CD4-positive, alpha-beta T cell (primary cell): ENCODE data around the gene FAM78A. TPM values are rescaled to one million over a fixed set of nuclear protein-coding genes. Genes with fewer than 3 reads are reported as not detected.

Source experiments
- ATAC-seq: fragments of 200-7000 bp; cut with Tn5 transposase; one replicate; pipeline ENCODE4 v1.10.0; 2022; ENCODE audit warnings: mild to moderate bottlenecking; ENCODE audit not compliant: poor library complexity
- CTCF ChIA-PET: fragments of 350-600 bp; sonication (Branson Sonifier 250); formaldehyde crosslinking; loops from one replicate; lab custom pipeline; 2021; ENCODE audit warnings: antibody characterized with exemption, inconsistent platforms; lab: Charles Lee
- POLR2A ChIA-PET: fragments of 350-600 bp; sonication (Branson Sonifier 250); formaldehyde crosslinking; loops from one replicate; lab custom pipeline; 2021; ENCODE audit warnings: antibody characterized with exemption, inconsistent platforms; lab: Charles Lee
- DNase-seq, 14 experiments: peaks; one replicate each; pipeline ENCODE4 v3.0.0-alpha.2; 2013 to 2020; ENCODE audit warnings: mixed read lengths in 2 of 14
- H3K27ac ChIP-seq, 2 donors: one replicate each; pipeline versions ENCODE4 v1.5.1 to v1.7.0; 2013; ENCODE audit warnings: low read length in 2 of 2, low read depth in 1 of 2, mild to moderate bottlenecking in 1 of 2
- H3K27me3 ChIP-seq, 2 experiments: 1 replicate in 1 of 2; 2 replicates in 1 of 2; pipeline versions ENCODE4 v1.6.1 to v1.7.0; 2013; ENCODE audit warnings: low read length in 2 of 2, control low read depth in 1 of 2, mild to moderate bottlenecking in 1 of 2, moderate library complexity in 1 of 2; ENCODE audit not compliant: insufficient read depth in 2 of 2, control insufficient read depth in 1 of 2
- H3K36me3 ChIP-seq: one replicate; pipeline ENCODE4 v1.6.1; 2013; ENCODE audit warnings: low read length, control low read depth; ENCODE audit not compliant: insufficient read depth
- H3K4me1 ChIP-seq: one replicate; pipeline ENCODE4 v1.6.1; 2013; ENCODE audit warnings: low read length, control low read depth; ENCODE audit not compliant: insufficient read depth
- H3K4me3 ChIP-seq: one replicate; pipeline ENCODE4 v1.5.1; 2013; ENCODE audit warnings: mild to moderate bottlenecking, low read length, moderate library complexity
- H3K9me3 ChIP-seq, 2 experiments: 1 replicate in 1 of 2; 2 replicates in 1 of 2; pipeline versions ENCODE4 v1.6.1 to v1.7.0; 2013; ENCODE audit warnings: low read length in 2 of 2, mild to moderate bottlenecking in 2 of 2, control low read depth in 1 of 2, moderate library complexity in 1 of 2; ENCODE audit not compliant: control insufficient read depth in 1 of 2, insufficient read depth in 1 of 2
- H3K27ac Mint-ChIP-seq: one replicate; pipeline ENCODE4 v1.8.0; 2020; ENCODE audit warnings: mixed read lengths
- H3K27me3 Mint-ChIP-seq: one replicate; pipeline ENCODE4 v1.8.0; 2021; ENCODE audit warnings: mixed read lengths
- H3K36me3 Mint-ChIP-seq: one replicate; pipeline ENCODE4 v1.8.0; 2021; ENCODE audit warnings: low read depth, mixed read lengths
- H3K4me1 Mint-ChIP-seq: one replicate; pipeline ENCODE4 v1.8.0; 2021; ENCODE audit warnings: low read depth, mixed read lengths
- H3K4me3 Mint-ChIP-seq: one replicate; pipeline ENCODE4 v1.8.0; 2020; ENCODE audit warnings: mild to moderate bottlenecking, mixed read lengths
- H3K9me3 Mint-ChIP-seq: one replicate; pipeline ENCODE4 v1.8.0; 2020; ENCODE audit warnings: mixed read lengths
- intact Hi-C, 2 experiments: fragments of 100-400 bp; cut with DNase I in 1 of 2; cut with micrococcal nuclease in 1 of 2; formaldehyde crosslinking; loops; one replicate each; pipeline versions ENCODE4 v1.15.1 to v1.9.0; 2023 to 2025; cut with DNase I, micrococcal nuclease
- total RNA-seq, 174 experiments: library from RNA in 2 of 174; stranded (reverse) in 2 of 174; gene quantifications; one replicate each; pipeline ENCODE4 v1.2.3 and lab custom pipeline; 2021 to 2026
- TF ChIP-seq, protein P1 (sequence below): fragments of 200-600 bp; IDR thresholded peaks from one replicate; pipeline ENCODE4 v1.8.0; 2022; ENCODE audit warnings: antibody characterized with exemption, mild to moderate bottlenecking

The FAM78A gene
- total RNA-seq, 2 experiments from 2014 or later = 62.4 to 62.7 TPM

DNA sequence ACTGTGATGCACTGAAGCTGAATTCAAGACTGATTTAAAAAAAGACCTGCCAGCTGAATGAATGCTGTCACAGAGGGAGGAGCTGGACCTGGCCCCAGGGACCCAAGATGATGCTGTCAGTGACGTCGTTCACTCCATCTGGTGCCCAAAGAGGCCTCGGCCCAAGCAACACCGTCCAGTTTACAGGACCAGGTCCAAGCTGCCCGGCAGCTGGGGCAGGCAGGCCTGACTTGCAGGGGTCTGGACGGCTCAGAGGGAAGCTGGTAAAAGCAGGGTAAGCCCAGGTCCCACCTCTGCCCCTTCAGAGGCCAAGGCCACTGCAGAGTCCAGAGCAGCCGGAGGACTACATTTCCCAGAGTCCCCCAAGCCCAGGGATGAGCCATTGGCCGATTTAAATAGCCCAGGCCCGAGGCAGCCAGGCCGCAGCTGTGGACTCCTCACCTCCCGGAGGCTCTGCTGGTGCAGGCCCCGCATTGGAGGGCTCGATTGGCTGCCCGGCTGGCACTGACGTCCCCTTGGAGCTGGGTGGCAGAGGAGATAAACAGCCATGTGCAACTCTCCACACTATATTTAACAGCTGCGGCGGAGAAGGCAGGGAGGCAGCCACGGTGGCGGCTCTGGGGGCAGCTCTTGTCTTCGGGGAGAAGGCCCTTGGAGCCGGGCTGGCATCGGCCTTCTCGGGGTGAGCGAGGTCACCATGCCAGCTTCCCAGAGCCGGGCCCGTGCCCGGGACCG, 13.2 kb upstream of the FAM78A start, which contains the start of gene PLPP7:
Gene PLPP7, plus strand, starts transcription at position 423 of the 735 bp plus-strand sequence. Its CDS starts 275 bp downstream, at position 698.
- intact Hi-C loops = no loop called here
- ATAC-seq = no peak
- Mint-ChIP-seq H3K36me3 (no peaks in the 10 kb centered on the region), H3K9me3 (no peaks in the 10 kb centered on the region), H3K27ac (no peak within 1 kb of the TSS), H3K27me3 (no peaks in the 10 kb centered on the region), H3K4me3 (no peak within 1 kb of the TSS), H3K4me1 (no peaks in the 10 kb centered on the region)
- no peaks in the 10 kb centered on the region for H3K27me3 ChIP-seq
- no peaks in the 10 kb centered on the region for H3K4me1 ChIP-seq
- peak in 1 of 14 experiments; percentile 21 for DNase-seq
- no peak within 1 kb of the TSS for H3K4me3 ChIP-seq
- POLR2A ChIA-PET = interaction anchor here (1.0 to 1.7 kb wide), 2 partner anchors 10 to 33 kb away, joined by 3 to 6 read pairs; no protein-coding TSS in a partner anchor
- H3K9me3 ChIP-seq = no peaks in the 10 kb centered on the region
- TF ChIP-seq, protein P1, sequence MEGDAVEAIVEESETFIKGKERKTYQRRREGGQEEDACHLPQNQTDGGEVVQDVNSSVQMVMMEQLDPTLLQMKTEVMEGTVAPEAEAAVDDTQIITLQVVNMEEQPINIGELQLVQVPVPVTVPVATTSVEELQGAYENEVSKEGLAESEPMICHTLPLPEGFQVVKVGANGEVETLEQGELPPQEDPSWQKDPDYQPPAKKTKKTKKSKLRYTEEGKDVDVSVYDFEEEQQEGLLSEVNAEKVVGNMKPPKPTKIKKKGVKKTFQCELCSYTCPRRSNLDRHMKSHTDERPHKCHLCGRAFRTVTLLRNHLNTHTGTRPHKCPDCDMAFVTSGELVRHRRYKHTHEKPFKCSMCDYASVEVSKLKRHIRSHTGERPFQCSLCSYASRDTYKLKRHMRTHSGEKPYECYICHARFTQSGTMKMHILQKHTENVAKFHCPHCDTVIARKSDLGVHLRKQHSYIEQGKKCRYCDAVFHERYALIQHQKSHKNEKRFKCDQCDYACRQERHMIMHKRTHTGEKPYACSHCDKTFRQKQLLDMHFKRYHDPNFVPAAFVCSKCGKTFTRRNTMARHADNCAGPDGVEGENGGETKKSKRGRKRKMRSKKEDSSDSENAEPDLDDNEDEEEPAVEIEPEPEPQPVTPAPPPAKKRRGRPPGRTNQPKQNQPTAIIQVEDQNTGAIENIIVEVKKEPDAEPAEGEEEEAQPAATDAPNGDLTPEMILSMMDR = no peak
- CTCF ChIA-PET = no interaction called here
- H3K36me3 ChIP-seq = no peaks in the 10 kb centered on the region
- H3K27ac ChIP-seq = no peak within 1 kb of the TSS

DNA sequence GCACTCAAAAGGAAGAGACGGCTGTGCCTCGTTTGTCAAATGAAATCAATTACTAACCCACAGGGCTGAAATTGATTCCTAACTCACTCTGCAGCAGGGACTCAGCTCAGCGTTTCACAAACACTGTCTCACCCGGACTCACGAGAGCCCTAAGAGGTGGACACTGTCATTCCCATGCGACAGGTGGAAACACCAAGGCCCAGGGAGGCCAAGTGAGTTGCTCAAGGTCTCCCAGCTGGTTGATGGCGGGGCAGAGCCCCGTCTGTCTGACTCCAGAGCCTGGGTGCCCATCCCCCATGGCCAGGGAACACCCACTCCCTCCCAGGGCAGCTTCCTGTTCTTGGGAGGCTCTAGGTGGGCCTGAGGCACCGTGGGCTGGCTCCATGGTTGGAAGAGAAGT, 11.9 kb upstream of the FAM78A start:
- Mint-ChIP-seq H3K9me3 (no peaks in the 10 kb centered on the region), H3K36me3 (no peaks in the 10 kb centered on the region), H3K27me3 (no peaks in the 10 kb centered on the region), H3K27ac (no peak overlapping the region), H3K4me3 (no peak overlapping the region), H3K4me1 (peaks cover 3% of the 10 kb centered on the region)
- ChIA-PET CTCF (no interaction called here), POLR2A (interaction anchor here (1.7 to 1.8 kb wide), 2 partner anchors 17 to 32 kb away, joined by 5 to 6 read pairs; no protein-coding TSS in a partner anchor)
- H3K27ac ChIP-seq = no peak overlapping the region
- no peak for DNase-seq
- intact Hi-C loops = no loop called here
- H3K4me3 ChIP-seq = no peak overlapping the region
- H3K36me3 ChIP-seq = no peaks in the 10 kb centered on the region
- TF ChIP-seq, protein P1 = no peak
- H3K4me1 ChIP-seq = peaks cover under 1% of the 10 kb centered on the region
- H3K9me3 ChIP-seq = no peaks in the 10 kb centered on the region
- no peak for ATAC-seq
- H3K27me3 ChIP-seq = no peaks in the 10 kb centered on the region

DNA sequence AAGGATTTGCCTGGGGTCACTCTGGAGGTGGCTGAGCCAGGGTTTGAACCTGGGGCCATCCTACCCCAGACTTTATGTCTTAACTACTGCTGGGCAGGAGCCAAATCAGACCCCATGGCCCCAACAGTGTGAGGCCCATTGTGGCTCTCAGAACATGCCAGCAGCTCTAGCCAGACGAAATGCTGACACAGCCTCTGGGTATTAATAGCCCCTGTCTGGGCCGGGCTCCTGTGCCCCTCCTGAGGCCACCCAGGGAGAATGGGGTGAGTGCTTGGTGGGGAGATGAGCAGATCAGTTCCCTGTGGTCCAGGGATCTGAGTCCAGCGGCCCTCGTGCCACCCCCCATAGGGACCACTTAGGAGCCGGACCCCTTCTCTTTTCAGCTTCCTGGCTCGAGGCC, 11.0 kb upstream of the FAM78A start:
- ATAC-seq = no peak
- Mint-ChIP-seq H3K9me3 (no peaks in the 10 kb centered on the region), H3K4me1 (peaks cover 6% of the 10 kb centered on the region), H3K27me3 (no peaks in the 10 kb centered on the region), H3K27ac (no peak overlapping the region), H3K4me3 (no peak overlapping the region), H3K36me3 (no peaks in the 10 kb centered on the region)
- peaks cover 0 to 4% of the 10 kb centered on the region in 2 experiments for H3K27me3 ChIP-seq
- H3K27ac ChIP-seq = no peak overlapping the region
- H3K9me3 ChIP-seq = no peaks in the 10 kb centered on the region
- ChIA-PET CTCF (no interaction called here), POLR2A (interaction anchor here (1.8 kb wide), 1 partner anchor 17 kb away, joined by 5 read pairs; no protein-coding TSS in a partner anchor)
- H3K4me1 ChIP-seq = peaks cover 7% of the 10 kb centered on the region
- no peak for DNase-seq
- TF ChIP-seq, protein P1 = no peak
- H3K4me3 ChIP-seq = no peak overlapping the region
- intact Hi-C loops = no loop called here
- no peaks in the 10 kb centered on the region for H3K36me3 ChIP-seq
